Neural cell (in vitro differentiated cells): ENCODE results near the gene TMEM115. TPM values are rescaled to one million over a fixed set of nuclear protein-coding genes. Genes with fewer than 3 reads are reported as not detected.

Source experiments
- H2AFZ ChIP-seq: fragments of 200-600, 300-800 bp; sonication (generic), shearing (Covaris generic); 2 replicates; pipeline ENCODE4 v1.6.0; 2014; ENCODE audit warnings: low read depth, mild to moderate bottlenecking, antibody characterized with exemption, low read length, moderate library complexity
- H3F3A ChIP-seq: fragments of 200-600 bp; shearing (Covaris generic); 2 replicates; pipeline ENCODE4 v1.6.1; 2016; ENCODE audit warnings: mild to moderate bottlenecking, moderate library complexity, mixed read lengths, antibody characterized with exemption, low read length; ENCODE audit not compliant: insufficient read depth, poor library complexity, severe bottlenecking
- H3K27ac ChIP-seq: fragments of 200-600, 300-800 bp; sonication (generic), shearing (Covaris generic); 2 replicates; pipeline ENCODE4 v1.5.1; 2014; ENCODE audit warnings: mild to moderate bottlenecking, low read length, moderate library complexity
- H3K27me3 ChIP-seq: fragments of 300-800, 200-600 bp; sonication (generic), shearing (Covaris generic); 2 replicates; pipeline ENCODE4 v1.6.0; 2014; ENCODE audit warnings: mild to moderate bottlenecking, low read depth, low read length, moderate library complexity; ENCODE audit not compliant: insufficient read depth
- H3K36me3 ChIP-seq: fragments of 300-800, 200-600 bp; sonication (generic), shearing (Covaris generic); 2 replicates; pipeline ENCODE4 v1.5.1; 2014; ENCODE audit warnings: mild to moderate bottlenecking, antibody characterized with exemption, low read length, moderate library complexity; ENCODE audit not compliant: insufficient read depth
- H3K4me2 ChIP-seq: fragments of 300-800, 200-600 bp; sonication (generic), shearing (Covaris generic); 2 replicates; pipeline ENCODE4 v1.6.0; 2014; ENCODE audit warnings: mild to moderate bottlenecking, low read length
- H3K4me3 ChIP-seq: fragments of 300-800, 200-600 bp; sonication (generic), shearing (Covaris generic); 2 replicates; pipeline ENCODE4 v1.5.1; 2014; ENCODE audit warnings: mild to moderate bottlenecking, low read length, moderate library complexity
- H3K79me2 ChIP-seq: fragments of 200-600 bp; shearing (Covaris generic); replicated peaks from 2 replicates; pipeline ENCODE4 v1.6.0; 2014; ENCODE audit warnings: mild to moderate bottlenecking, low read length, moderate library complexity; ENCODE audit not compliant: insufficient read depth
- H3K9ac ChIP-seq: fragments of 300-800, 200-600 bp; sonication (generic), shearing (Covaris generic); 2 replicates; pipeline ENCODE4 v1.6.1; 2016; ENCODE audit warnings: mild to moderate bottlenecking, low read length, mixed read lengths
- H3K9me2 ChIP-seq: fragments of 200-600 bp; shearing (Covaris generic); 2 replicates; pipeline ENCODE4 v1.6.1; 2016; ENCODE audit warnings: mild to moderate bottlenecking, low read length, mixed read lengths; ENCODE audit not compliant: insufficient read depth
- H3K9me3 ChIP-seq: fragments of 200-600, 300-800 bp; sonication (generic), shearing (Covaris generic); 2 replicates; pipeline ENCODE4 v1.6.1; 2016; ENCODE audit warnings: mild to moderate bottlenecking, mixed run types, low read length, moderate library complexity, mixed read lengths
- H4K20me1 ChIP-seq: fragments of 200-600 bp; shearing (Covaris generic); 2 replicates; pipeline ENCODE4 v1.6.1; 2016; ENCODE audit warnings: mild to moderate bottlenecking, mixed run types; ENCODE audit not compliant: insufficient read depth
- EP300 ChIP-seq: fragments of 450-650 bp; conservative IDR thresholded peaks from 2 replicates; pipeline ENCODE4 v1.6.1; 2014; ENCODE audit warnings: antibody characterized with exemption, mild to moderate bottlenecking, moderate library complexity; ENCODE audit not compliant: poor library complexity, severe bottlenecking
- EZH2 ChIP-seq: fragments of 200-600, 300-800 bp; shearing (Covaris generic), sonication (generic); IDR thresholded peaks from 2 replicates; pipeline ENCODE4 v1.6.1; 2014; ENCODE audit warnings: antibody characterized with exemption, low read length, borderline replicate concordance, mild to moderate bottlenecking; ENCODE audit not compliant: insufficient read depth, poor library complexity, severe bottlenecking
- MXI1 ChIP-seq: fragments of 450-650 bp; conservative IDR thresholded peaks from 2 replicates; pipeline ENCODE4 v1.6.1; 2014; ENCODE audit warnings: antibody characterized with exemption, mild to moderate bottlenecking; ENCODE audit not compliant: poor library complexity, severe bottlenecking
- POLR2AphosphoS5 ChIP-seq: IDR thresholded peaks from 2 replicates; pipeline ENCODE4 v1.6.1; 2012
- RAD21 ChIP-seq: fragments of 450-650 bp; conservative IDR thresholded peaks from 2 replicates; pipeline ENCODE4 v1.6.1; 2014; ENCODE audit warnings: antibody characterized with exemption, mild to moderate bottlenecking, moderate library complexity
- SMC3 ChIP-seq: fragments of 450-650 bp; conservative IDR thresholded peaks from 2 replicates; pipeline ENCODE4 v1.6.1; 2014; ENCODE audit warnings: antibody characterized with exemption, mild to moderate bottlenecking, moderate library complexity; ENCODE audit not compliant: poor library complexity
- TAF1 ChIP-seq: IDR thresholded peaks from 2 replicates; pipeline ENCODE4 v1.6.1; 2012; ENCODE audit warnings: low read depth
- polyA plus RNA-seq: library from polyadenylated mRNA; depleted of rRNA; stranded (reverse); fragments of >200 nt; gene quantifications from 2 replicates; pipeline ENCODE4 v1.2.3, GENCODE V29; 2014
- TF ChIP-seq, protein P1 (sequence below): IDR thresholded peaks from 2 replicates; pipeline ENCODE4 v1.6.1; 2012; ENCODE audit warnings: borderline replicate concordance
- TF ChIP-seq, protein P2 (sequence below): fragments of 450-650 bp; IDR thresholded peaks from 2 replicates; pipeline ENCODE4 v1.5.1; 2014; ENCODE audit warnings: antibody characterized with exemption, mild to moderate bottlenecking, moderate library complexity; ENCODE audit not compliant: poor library complexity, severe bottlenecking

TMEM115 gene
- polyA plus RNA-seq, 1 donor from 2014 or later, result 17.8 TPM

DNA sequence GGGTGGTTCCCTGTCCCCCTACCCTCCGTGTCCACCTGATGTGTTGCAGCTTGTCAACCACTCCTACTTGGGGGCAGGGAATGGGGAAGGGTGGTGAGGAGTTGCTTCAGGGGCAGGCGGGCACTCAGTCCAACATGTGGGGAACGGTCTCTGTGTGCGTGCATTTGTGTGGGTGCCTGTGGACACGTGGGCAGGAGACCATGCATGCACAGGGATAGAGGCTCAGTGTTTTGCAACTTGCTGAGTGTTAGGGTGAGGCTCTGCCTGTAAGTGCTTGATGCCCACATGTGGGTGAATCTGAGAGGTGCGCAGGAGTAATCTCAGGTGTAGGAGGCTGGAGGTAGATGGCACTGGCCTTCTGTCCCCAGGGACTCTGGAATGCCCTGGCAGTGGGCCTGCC lies 24.4 kb upstream of the TMEM115 start:
- Histone ChIP-seq H3K79me2 (no peaks in the 10 kb centered on the region), H3K9me3 (no peaks in the 10 kb centered on the region), H4K20me1 (no peaks in the 10 kb centered on the region), H3K9me2 (no peaks in the 10 kb centered on the region), H2AFZ (no peak overlapping the region), H3K27ac (no peak overlapping the region), H3K4me2 (no peak overlapping the region), H3K27me3 (no peaks in the 10 kb centered on the region), H3K36me3 (no peaks in the 10 kb centered on the region), H3K9ac (no peak overlapping the region), H3F3A (no peaks in the 10 kb centered on the region), H3K4me3 (no peak overlapping the region)
- TF ChIP-seq TAF1, result no peak
- TF ChIP-seq SMC3, result no peak
- no peak for TF ChIP-seq MXI1
- no peak for TF ChIP-seq EP300
- TF ChIP-seq POLR2AphosphoS5, result no peak
- no peak for TF ChIP-seq EZH2
- no peak for TF ChIP-seq RAD21
- TF ChIP-seq, protein P1, sequence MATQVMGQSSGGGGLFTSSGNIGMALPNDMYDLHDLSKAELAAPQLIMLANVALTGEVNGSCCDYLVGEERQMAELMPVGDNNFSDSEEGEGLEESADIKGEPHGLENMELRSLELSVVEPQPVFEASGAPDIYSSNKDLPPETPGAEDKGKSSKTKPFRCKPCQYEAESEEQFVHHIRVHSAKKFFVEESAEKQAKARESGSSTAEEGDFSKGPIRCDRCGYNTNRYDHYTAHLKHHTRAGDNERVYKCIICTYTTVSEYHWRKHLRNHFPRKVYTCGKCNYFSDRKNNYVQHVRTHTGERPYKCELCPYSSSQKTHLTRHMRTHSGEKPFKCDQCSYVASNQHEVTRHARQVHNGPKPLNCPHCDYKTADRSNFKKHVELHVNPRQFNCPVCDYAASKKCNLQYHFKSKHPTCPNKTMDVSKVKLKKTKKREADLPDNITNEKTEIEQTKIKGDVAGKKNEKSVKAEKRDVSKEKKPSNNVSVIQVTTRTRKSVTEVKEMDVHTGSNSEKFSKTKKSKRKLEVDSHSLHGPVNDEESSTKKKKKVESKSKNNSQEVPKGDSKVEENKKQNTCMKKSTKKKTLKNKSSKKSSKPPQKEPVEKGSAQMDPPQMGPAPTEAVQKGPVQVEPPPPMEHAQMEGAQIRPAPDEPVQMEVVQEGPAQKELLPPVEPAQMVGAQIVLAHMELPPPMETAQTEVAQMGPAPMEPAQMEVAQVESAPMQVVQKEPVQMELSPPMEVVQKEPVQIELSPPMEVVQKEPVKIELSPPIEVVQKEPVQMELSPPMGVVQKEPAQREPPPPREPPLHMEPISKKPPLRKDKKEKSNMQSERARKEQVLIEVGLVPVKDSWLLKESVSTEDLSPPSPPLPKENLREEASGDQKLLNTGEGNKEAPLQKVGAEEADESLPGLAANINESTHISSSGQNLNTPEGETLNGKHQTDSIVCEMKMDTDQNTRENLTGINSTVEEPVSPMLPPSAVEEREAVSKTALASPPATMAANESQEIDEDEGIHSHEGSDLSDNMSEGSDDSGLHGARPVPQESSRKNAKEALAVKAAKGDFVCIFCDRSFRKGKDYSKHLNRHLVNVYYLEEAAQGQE, result no peak
- TF ChIP-seq, protein P2, sequence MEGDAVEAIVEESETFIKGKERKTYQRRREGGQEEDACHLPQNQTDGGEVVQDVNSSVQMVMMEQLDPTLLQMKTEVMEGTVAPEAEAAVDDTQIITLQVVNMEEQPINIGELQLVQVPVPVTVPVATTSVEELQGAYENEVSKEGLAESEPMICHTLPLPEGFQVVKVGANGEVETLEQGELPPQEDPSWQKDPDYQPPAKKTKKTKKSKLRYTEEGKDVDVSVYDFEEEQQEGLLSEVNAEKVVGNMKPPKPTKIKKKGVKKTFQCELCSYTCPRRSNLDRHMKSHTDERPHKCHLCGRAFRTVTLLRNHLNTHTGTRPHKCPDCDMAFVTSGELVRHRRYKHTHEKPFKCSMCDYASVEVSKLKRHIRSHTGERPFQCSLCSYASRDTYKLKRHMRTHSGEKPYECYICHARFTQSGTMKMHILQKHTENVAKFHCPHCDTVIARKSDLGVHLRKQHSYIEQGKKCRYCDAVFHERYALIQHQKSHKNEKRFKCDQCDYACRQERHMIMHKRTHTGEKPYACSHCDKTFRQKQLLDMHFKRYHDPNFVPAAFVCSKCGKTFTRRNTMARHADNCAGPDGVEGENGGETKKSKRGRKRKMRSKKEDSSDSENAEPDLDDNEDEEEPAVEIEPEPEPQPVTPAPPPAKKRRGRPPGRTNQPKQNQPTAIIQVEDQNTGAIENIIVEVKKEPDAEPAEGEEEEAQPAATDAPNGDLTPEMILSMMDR, result no peak

DNA sequence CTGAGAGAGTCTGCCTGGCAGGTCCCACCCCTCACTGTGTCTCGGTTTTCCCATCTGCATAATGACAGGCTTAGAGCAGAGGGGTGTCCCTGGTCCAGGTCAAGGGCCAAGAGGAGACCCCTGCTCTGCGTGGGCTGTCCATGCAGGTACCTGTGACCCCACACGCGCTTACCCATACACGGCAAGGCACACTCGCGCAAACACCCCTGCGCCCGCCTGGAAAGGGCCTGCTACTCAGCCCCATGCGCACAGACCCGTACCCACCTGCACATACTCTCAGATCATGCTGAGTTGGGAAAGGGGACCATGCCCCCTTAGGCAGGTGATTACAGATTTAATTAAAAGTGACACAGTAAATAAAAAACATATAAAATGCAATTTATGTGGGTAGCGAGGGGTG lies 23.4 kb upstream of the TMEM115 start:
- Histone ChIP-seq H3K4me3 (no peak overlapping the region), H3K79me2 (no peaks in the 10 kb centered on the region), H3K27ac (no peak overlapping the region), H3K9me3 (no peaks in the 10 kb centered on the region), H4K20me1 (no peaks in the 10 kb centered on the region), H3F3A (no peaks in the 10 kb centered on the region), H3K9ac (no peak overlapping the region), H3K36me3 (no peaks in the 10 kb centered on the region), H2AFZ (no peak overlapping the region), H3K4me2 (no peak overlapping the region), H3K9me2 (no peaks in the 10 kb centered on the region), H3K27me3 (no peaks in the 10 kb centered on the region)
- TF ChIP-seq EP300, result no peak
- TF ChIP-seq, protein P1, result no peak
- TF ChIP-seq POLR2AphosphoS5, result no peak
- TF ChIP-seq MXI1, result no peak
- TF ChIP-seq TAF1, result no peak
- TF ChIP-seq, protein P2, result no peak
